Osteocyte (in vitro differentiated cells): Measurements from ENCODE around the gene ARMC2. TPM values are rescaled to one million over a fixed set of nuclear protein-coding genes. Genes with fewer than 3 reads are reported as not detected.

Experiments
- DNase-seq: peaks from one replicate; pipeline ENCODE4 v3.0.0; 2021; ENCODE audit warnings: mixed read lengths; ENCODE audit not compliant: unreplicated experiment; ENCODE audit errors: extremely low spot score
- H3K27ac Mint-ChIP-seq: one replicate; pipeline ENCODE4 v1.8.0; 2021; ENCODE audit warnings: mild to moderate bottlenecking, mixed read lengths; ENCODE audit not compliant: unreplicated experiment
- H3K27me3 Mint-ChIP-seq: one replicate; pipeline ENCODE4 v1.8.0; 2021; ENCODE audit warnings: mixed read lengths; ENCODE audit not compliant: unreplicated experiment
- H3K36me3 Mint-ChIP-seq: one replicate; pipeline ENCODE4 v1.8.0; 2021; ENCODE audit warnings: mixed read lengths; ENCODE audit not compliant: unreplicated experiment
- H3K4me1 Mint-ChIP-seq: one replicate; pipeline ENCODE4 v1.8.0; 2021; ENCODE audit warnings: mixed read lengths; ENCODE audit not compliant: unreplicated experiment
- H3K4me3 Mint-ChIP-seq: one replicate; pipeline ENCODE4 v1.8.0; 2021; ENCODE audit warnings: mild to moderate bottlenecking, moderate library complexity, mixed read lengths; ENCODE audit not compliant: unreplicated experiment
- H3K9me3 Mint-ChIP-seq: one replicate; pipeline ENCODE4 v1.8.0; 2021; ENCODE audit warnings: mixed read lengths; ENCODE audit not compliant: unreplicated experiment
- CTCF ChIP-seq: fragments of 200-600 bp; sonication (generic); IDR thresholded peaks from 2 replicates; pipeline ENCODE4 v1.5.0; 2021; ENCODE audit warnings: antibody characterized with exemption, mild to moderate bottlenecking, moderate library complexity
- total RNA-seq: library from RNA; stranded (reverse); gene quantifications from 2 replicates; pipeline ENCODE4 v1.2.1, GENCODE V29; 2021

Gene ARMC2
- total RNA-seq, 1 donor from 2014 or later: 8.3 TPM

- Mint-ChIP-seq H3K27me3 (no peaks in the 10 kb centered on the region), H3K9me3 (no peaks in the 10 kb centered on the region), H3K4me3 (no peak overlapping the region), H3K27ac (no peak overlapping the region), H3K36me3 (no peaks in the 10 kb centered on the region), H3K4me1 (peaks cover 21% of the 10 kb centered on the region)
- no peak for TF ChIP-seq CTCF
- no peak for DNase-seq
Observed at GRCh38 chr6:108948181-108948661, 100.0 kb downstream of the ARMC2 start.

- H3K36me3 Mint-ChIP-seq: no peaks in the 10 kb centered on the region
- no peak overlapping the region for H3K27ac Mint-ChIP-seq
- no peak for TF ChIP-seq CTCF
- no peaks in the 10 kb centered on the region for H3K9me3 Mint-ChIP-seq
- H3K27me3 Mint-ChIP-seq: no peaks in the 10 kb centered on the region
- DNase-seq: no peak
- no peak overlapping the region for H3K4me3 Mint-ChIP-seq
- peaks cover 15% of the 10 kb centered on the region for H3K4me1 Mint-ChIP-seq
Observed at GRCh38 chr6:108951351-108951953, 103.2 kb downstream of the ARMC2 start.

- Mint-ChIP-seq H3K4me3 (no peak overlapping the region), H3K27me3 (no peaks in the 10 kb centered on the region), H3K9me3 (no peaks in the 10 kb centered on the region), H3K27ac (no peak overlapping the region), H3K4me1 (peaks cover 3% of the 10 kb centered on the region), H3K36me3 (no peaks in the 10 kb centered on the region)
- no peak for TF ChIP-seq CTCF
- DNase-seq: no peak
Observed at GRCh38 chr6:108952776-108953486, 104.7 kb downstream of the ARMC2 start.

- Mint-ChIP-seq H3K27ac (no peak overlapping the region), H3K27me3 (no peaks in the 10 kb centered on the region)
Observed at GRCh38 chr6:108953681-108954080, 105.5 kb downstream of the ARMC2 start.

More at GRCh38 chr6:108953681-108954080, 105.5 kb downstream of the ARMC2 start:
- DNase-seq: no peak
- Mint-ChIP-seq H3K9me3 (no peaks in the 10 kb centered on the region), H3K36me3 (no peaks in the 10 kb centered on the region), H3K4me3 (no peak overlapping the region), H3K4me1 (no peaks in the 10 kb centered on the region)
- no peak for TF ChIP-seq CTCF
